ENCODE results near the gene LRWD1.

- TF ChIP-seq POLR2AphosphoS5 (IDR thresholded peaks at IDR 0.05; ENCODE audit: low read depth, low read length) (no peak), TAF1 (IDR thresholded peaks at IDR 0.05; ENCODE audit: borderline replicate concordance, insufficient read depth, low read length) (no peak)
- TF ChIP-seq, protein P1, sequence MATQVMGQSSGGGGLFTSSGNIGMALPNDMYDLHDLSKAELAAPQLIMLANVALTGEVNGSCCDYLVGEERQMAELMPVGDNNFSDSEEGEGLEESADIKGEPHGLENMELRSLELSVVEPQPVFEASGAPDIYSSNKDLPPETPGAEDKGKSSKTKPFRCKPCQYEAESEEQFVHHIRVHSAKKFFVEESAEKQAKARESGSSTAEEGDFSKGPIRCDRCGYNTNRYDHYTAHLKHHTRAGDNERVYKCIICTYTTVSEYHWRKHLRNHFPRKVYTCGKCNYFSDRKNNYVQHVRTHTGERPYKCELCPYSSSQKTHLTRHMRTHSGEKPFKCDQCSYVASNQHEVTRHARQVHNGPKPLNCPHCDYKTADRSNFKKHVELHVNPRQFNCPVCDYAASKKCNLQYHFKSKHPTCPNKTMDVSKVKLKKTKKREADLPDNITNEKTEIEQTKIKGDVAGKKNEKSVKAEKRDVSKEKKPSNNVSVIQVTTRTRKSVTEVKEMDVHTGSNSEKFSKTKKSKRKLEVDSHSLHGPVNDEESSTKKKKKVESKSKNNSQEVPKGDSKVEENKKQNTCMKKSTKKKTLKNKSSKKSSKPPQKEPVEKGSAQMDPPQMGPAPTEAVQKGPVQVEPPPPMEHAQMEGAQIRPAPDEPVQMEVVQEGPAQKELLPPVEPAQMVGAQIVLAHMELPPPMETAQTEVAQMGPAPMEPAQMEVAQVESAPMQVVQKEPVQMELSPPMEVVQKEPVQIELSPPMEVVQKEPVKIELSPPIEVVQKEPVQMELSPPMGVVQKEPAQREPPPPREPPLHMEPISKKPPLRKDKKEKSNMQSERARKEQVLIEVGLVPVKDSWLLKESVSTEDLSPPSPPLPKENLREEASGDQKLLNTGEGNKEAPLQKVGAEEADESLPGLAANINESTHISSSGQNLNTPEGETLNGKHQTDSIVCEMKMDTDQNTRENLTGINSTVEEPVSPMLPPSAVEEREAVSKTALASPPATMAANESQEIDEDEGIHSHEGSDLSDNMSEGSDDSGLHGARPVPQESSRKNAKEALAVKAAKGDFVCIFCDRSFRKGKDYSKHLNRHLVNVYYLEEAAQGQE (IDR thresholded peaks at IDR 0.05; ENCODE audit: insufficient read depth in 1 of 2, low read depth in 2 of 2, low read length in 2 of 2) = no peak
Observed at GRCh38 chr7:102450242-102450641, 14.5 kb upstream of the LRWD1 start.
